Liver (tissue), 9 donors: ENCODE measurements around the gene HTRA1. TPM values are rescaled to one million over a fixed set of nuclear protein-coding genes. Genes with fewer than 3 reads are reported as not detected.

Experiments used
- DNase-seq: peaks from one replicate; pipeline ENCODE4 v3.0.0-alpha.2; 2017; ENCODE audit warnings: low spot score
- H3K27ac ChIP-seq, 2 donors: one replicate each; pipeline ENCODE4 v1.7.0; 2013; ENCODE audit warnings: inconsistent platforms in 2 of 2, low read length in 2 of 2, control low read depth in 1 of 2, low read depth in 1 of 2, mild to moderate bottlenecking in 1 of 2
- H3K27me3 ChIP-seq, 4 donors: one replicate each; pipeline versions ENCODE4 v1.6.1 to v1.7.0; 2013; ENCODE audit warnings: low read length in 3 of 4, inconsistent platforms in 1 of 4, mild to moderate bottlenecking in 1 of 4, moderate library complexity in 1 of 4; ENCODE audit not compliant: control insufficient read depth in 4 of 4, insufficient read depth in 4 of 4
- H3K36me3 ChIP-seq, 4 donors: one replicate each; pipeline versions ENCODE4 v1.6.1 to v1.7.0; 2013; ENCODE audit warnings: low read length in 3 of 4, mild to moderate bottlenecking in 3 of 4, low read depth in 1 of 4, moderate library complexity in 1 of 4; ENCODE audit not compliant: control insufficient read depth in 4 of 4, insufficient read depth in 3 of 4
- H3K4me1 ChIP-seq, 4 donors: one replicate each; pipeline versions ENCODE4 v1.6.1 to v1.7.0; 2013; ENCODE audit warnings: low read length in 3 of 4, mild to moderate bottlenecking in 3 of 4, moderate library complexity in 1 of 4; ENCODE audit not compliant: control insufficient read depth in 4 of 4, insufficient read depth in 4 of 4
- H3K4me3 ChIP-seq, 3 donors: one replicate each; pipeline versions ENCODE4 v1.6.1 to v1.7.0; 2013; ENCODE audit warnings: low read length in 3 of 3, control low read depth in 1 of 3, low read depth in 1 of 3, mild to moderate bottlenecking in 1 of 3
- H3K9ac ChIP-seq, 2 donors: one replicate each; pipeline ENCODE4 v1.7.0; 2013; ENCODE audit warnings: low read length in 2 of 2, mild to moderate bottlenecking in 2 of 2, moderate library complexity in 2 of 2, control low read depth in 1 of 2, low read depth in 1 of 2
- H3K9me3 ChIP-seq, 4 donors: one replicate each; pipeline versions ENCODE4 v1.6.1 to v1.7.0; 2013; ENCODE audit warnings: low read length in 3 of 4; ENCODE audit not compliant: control insufficient read depth in 4 of 4
- ATF3 ChIP-seq: IDR thresholded peaks from 2 replicates; pipeline ENCODE4 v1.6.1; 2016; ENCODE audit warnings: antibody characterized with exemption
- CTCF ChIP-seq: fragments of 150-350 bp; IDR thresholded peaks from 2 replicates; pipeline ENCODE4 v1.5.1; 2017; ENCODE audit warnings: improper control_type of control experiment, low read depth, low read length; ENCODE audit not compliant: missing input control
- EGR1 ChIP-seq, 2 donors: IDR thresholded peaks; 2 replicates each; pipeline ENCODE4 v1.6.1; 2016 to 2018; ENCODE audit warnings: antibody characterized with exemption in 2 of 2, low read depth in 2 of 2
- FOXA1 ChIP-seq: IDR thresholded peaks from 2 replicates; pipeline ENCODE4 v1.6.1; 2016; ENCODE audit warnings: antibody characterized with exemption
- FOXA2 ChIP-seq: IDR thresholded peaks from 2 replicates; pipeline ENCODE4 v1.6.1; 2016; ENCODE audit warnings: antibody characterized with exemption
- GABPA ChIP-seq, 2 donors: IDR thresholded peaks in 1 of 2; conservative IDR thresholded peaks in 1 of 2; 2 replicates each; pipeline ENCODE4 v1.6.1; 2016; ENCODE audit warnings: antibody characterized with exemption in 2 of 2, mild to moderate bottlenecking in 1 of 2, moderate library complexity in 1 of 2
- HNF4A ChIP-seq, 2 donors: conservative IDR thresholded peaks; 2 replicates each; pipeline ENCODE4 v1.6.1; 2016; ENCODE audit warnings: antibody characterized with exemption in 2 of 2, mild to moderate bottlenecking in 2 of 2
- HNF4G ChIP-seq: IDR thresholded peaks from 2 replicates; pipeline ENCODE4 v1.6.1; 2016; ENCODE audit warnings: antibody characterized with exemption
- JUND ChIP-seq, 2 donors: IDR thresholded peaks; 2 replicates each; pipeline ENCODE4 v1.6.1; 2016; ENCODE audit warnings: antibody characterized with exemption in 2 of 2
- MAX ChIP-seq: IDR thresholded peaks from 2 replicates; pipeline ENCODE4 v1.6.1; 2016; ENCODE audit warnings: antibody characterized with exemption
- NR2F2 ChIP-seq: IDR thresholded peaks from 2 replicates; pipeline ENCODE4 v1.6.1; 2016; ENCODE audit warnings: antibody characterized with exemption
- RAD21 ChIP-seq, 2 donors: IDR thresholded peaks; 2 replicates each; pipeline ENCODE4 v1.6.1; 2016; ENCODE audit warnings: antibody characterized with exemption in 2 of 2, mild to moderate bottlenecking in 2 of 2
- RXRA ChIP-seq, 2 donors: IDR thresholded peaks; 2 replicates each; pipeline ENCODE4 v1.6.1; 2017 to 2018; ENCODE audit warnings: antibody characterized with exemption in 2 of 2, mild to moderate bottlenecking in 1 of 2
- SP1 ChIP-seq: IDR thresholded peaks from 2 replicates; pipeline ENCODE4 v1.6.1; 2018; ENCODE audit warnings: antibody characterized with exemption, mild to moderate bottlenecking
- TAF1 ChIP-seq: conservative IDR thresholded peaks from 2 replicates; pipeline ENCODE4 v1.6.1; 2016; ENCODE audit warnings: antibody characterized with exemption, mild to moderate bottlenecking
- YY1 ChIP-seq: IDR thresholded peaks from 2 replicates; pipeline ENCODE4 v1.6.1; 2016; ENCODE audit warnings: antibody characterized with exemption, mild to moderate bottlenecking
- WGBS: extraction: QIAGEN DNeasy Blood & Tissue Kit; methylation state at CpG from one replicate; pipeline ENCODE4 v1.1.7; 2013; 5-methylcytosine and 5-hydroxymethylcytosine counted together
- polyA plus RNA-seq, 2 donors: library from polyadenylated mRNA; stranded (reverse) in 1 of 2; unstranded in 1 of 2; fragments of 200-250 nt in 1 of 2; fragments of >200 nt in 1 of 2; fragmentation: Nextera tagmentation in 1 of 2; extraction: Ambion mirVana in 1 of 2; gene quantifications; one replicate each; pipeline versions ENCODE4 v1.2.1 to v1.2.3, GENCODE V29; 2013 to 2015
- total RNA-seq, 2 donors: library from RNA; depleted of rRNA; stranded (reverse); fragments of >200 nt; gene quantifications; one replicate each; pipeline ENCODE4 v1.2.3, GENCODE V29; 2014
- TF ChIP-seq, protein P1 (sequence below): IDR thresholded peaks from 2 replicates; pipeline ENCODE4 v1.6.1; 2016; ENCODE audit warnings: antibody characterized with exemption, mild to moderate bottlenecking
- TF ChIP-seq, protein P2 (sequence below): IDR thresholded peaks from 2 replicates; pipeline ENCODE4 v1.6.1; 2016; ENCODE audit warnings: antibody characterized with exemption
- donor health status: healthy.
- donor health status: healthy.
- donor health status: healthy.
- donor health status: healthy.
- donor health status: healthy.

The HTRA1 gene
- total and polyA plus RNA-seq, 4 donors = 4.3 to 289 (median 72.1) TPM

DNA sequence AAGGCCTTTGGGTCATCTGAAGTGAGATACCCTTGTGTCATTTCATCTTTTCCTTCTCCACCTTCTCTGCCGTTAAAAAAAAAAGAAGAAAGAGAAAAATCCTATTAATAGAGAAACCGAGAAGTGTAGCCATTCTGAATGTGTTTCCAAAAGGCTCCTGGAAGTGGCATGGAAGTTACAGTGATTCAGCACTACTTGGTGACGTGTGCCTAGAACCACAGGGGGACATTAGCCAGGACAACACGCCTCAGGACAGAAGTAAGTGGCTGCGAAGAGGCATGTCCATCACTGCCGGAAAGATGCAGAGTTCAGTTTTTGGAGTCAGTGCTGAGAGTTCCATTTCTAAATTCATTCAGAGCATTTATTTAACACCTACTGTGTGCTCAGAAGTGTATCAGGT is 6.3 kb downstream of the HTRA1 start:
- TF ChIP-seq TAF1 = no peak
- no peak for TF ChIP-seq SP1
- TF ChIP-seq JUND (IDR thresholded peaks at IDR 0.05) = no peak
- TF ChIP-seq CTCF = no peak
- TF ChIP-seq FOXA1 = no peak
- no peak for TF ChIP-seq NR2F2
- TF ChIP-seq, protein P1, sequence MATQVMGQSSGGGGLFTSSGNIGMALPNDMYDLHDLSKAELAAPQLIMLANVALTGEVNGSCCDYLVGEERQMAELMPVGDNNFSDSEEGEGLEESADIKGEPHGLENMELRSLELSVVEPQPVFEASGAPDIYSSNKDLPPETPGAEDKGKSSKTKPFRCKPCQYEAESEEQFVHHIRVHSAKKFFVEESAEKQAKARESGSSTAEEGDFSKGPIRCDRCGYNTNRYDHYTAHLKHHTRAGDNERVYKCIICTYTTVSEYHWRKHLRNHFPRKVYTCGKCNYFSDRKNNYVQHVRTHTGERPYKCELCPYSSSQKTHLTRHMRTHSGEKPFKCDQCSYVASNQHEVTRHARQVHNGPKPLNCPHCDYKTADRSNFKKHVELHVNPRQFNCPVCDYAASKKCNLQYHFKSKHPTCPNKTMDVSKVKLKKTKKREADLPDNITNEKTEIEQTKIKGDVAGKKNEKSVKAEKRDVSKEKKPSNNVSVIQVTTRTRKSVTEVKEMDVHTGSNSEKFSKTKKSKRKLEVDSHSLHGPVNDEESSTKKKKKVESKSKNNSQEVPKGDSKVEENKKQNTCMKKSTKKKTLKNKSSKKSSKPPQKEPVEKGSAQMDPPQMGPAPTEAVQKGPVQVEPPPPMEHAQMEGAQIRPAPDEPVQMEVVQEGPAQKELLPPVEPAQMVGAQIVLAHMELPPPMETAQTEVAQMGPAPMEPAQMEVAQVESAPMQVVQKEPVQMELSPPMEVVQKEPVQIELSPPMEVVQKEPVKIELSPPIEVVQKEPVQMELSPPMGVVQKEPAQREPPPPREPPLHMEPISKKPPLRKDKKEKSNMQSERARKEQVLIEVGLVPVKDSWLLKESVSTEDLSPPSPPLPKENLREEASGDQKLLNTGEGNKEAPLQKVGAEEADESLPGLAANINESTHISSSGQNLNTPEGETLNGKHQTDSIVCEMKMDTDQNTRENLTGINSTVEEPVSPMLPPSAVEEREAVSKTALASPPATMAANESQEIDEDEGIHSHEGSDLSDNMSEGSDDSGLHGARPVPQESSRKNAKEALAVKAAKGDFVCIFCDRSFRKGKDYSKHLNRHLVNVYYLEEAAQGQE = no peak
- TF ChIP-seq YY1 = no peak
- TF ChIP-seq, protein P2, sequence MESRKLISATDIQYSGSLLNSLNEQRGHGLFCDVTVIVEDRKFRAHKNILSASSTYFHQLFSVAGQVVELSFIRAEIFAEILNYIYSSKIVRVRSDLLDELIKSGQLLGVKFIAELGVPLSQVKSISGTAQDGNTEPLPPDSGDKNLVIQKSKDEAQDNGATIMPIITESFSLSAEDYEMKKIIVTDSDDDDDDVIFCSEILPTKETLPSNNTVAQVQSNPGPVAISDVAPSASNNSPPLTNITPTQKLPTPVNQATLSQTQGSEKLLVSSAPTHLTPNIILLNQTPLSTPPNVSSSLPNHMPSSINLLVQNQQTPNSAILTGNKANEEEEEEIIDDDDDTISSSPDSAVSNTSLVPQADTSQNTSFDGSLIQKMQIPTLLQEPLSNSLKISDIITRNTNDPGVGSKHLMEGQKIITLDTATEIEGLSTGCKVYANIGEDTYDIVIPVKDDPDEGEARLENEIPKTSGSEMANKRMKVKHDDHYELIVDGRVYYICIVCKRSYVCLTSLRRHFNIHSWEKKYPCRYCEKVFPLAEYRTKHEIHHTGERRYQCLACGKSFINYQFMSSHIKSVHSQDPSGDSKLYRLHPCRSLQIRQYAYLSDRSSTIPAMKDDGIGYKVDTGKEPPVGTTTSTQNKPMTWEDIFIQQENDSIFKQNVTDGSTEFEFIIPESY = no peak
- TF ChIP-seq HNF4A (conservative IDR thresholded peaks at IDR 0.05) = no peak
- TF ChIP-seq GABPA (IDR thresholded peaks at IDR 0.05 in 1 of 2, conservative IDR thresholded peaks at IDR 0.05 in 1 of 2) = no peak
- no peak for TF ChIP-seq EGR1 (IDR thresholded peaks at IDR 0.05; ENCODE audit: low read depth in 2 of 2)
- TF ChIP-seq HNF4G = no peak
- TF ChIP-seq RXRA (IDR thresholded peaks at IDR 0.05) = no peak
- TF ChIP-seq RAD21 (IDR thresholded peaks at IDR 0.05) = no peak
- no peak for TF ChIP-seq ATF3
- no peak for TF ChIP-seq MAX
- TF ChIP-seq FOXA2 = no peak
- 87% methylated on average over 6 of the region's 6 CpGs for WGBS
- H3K4me1 ChIP-seq = peaks cover 3 to 18% (median 9%) of the 10 kb centered on the region in 4 donors
- H3K36me3 ChIP-seq = peaks cover 0 to 2% (median 0%) of the 10 kb centered on the region in 4 donors
- no peak overlapping the region for H3K9ac ChIP-seq
- DNase-seq = no peak
- no peaks in the 10 kb centered on the region for H3K9me3 ChIP-seq
- no peak overlapping the region for H3K4me3 ChIP-seq
- no peaks in the 10 kb centered on the region for H3K27me3 ChIP-seq
- H3K27ac ChIP-seq = no peak overlapping the region
